GM21367 (cell line): ENCODE data around the gene KCNQ5.
A peak's percentile ranks its signal among the peaks of the same experiment; 100 is the strongest.
"Not testable (repeated sequence)": the region's sequence is repeated elsewhere in the genome, so short reads cannot be mapped to it uniquely, and the experiment has no call there.

Source experiments
- ATAC-seq: cut with Tn5 transposase; IDR thresholded peaks from one replicate; pipeline ENCODE4 v1.9.1; 2021; ENCODE audit not compliant: unreplicated experiment

KCNQ5 gene

DNA sequence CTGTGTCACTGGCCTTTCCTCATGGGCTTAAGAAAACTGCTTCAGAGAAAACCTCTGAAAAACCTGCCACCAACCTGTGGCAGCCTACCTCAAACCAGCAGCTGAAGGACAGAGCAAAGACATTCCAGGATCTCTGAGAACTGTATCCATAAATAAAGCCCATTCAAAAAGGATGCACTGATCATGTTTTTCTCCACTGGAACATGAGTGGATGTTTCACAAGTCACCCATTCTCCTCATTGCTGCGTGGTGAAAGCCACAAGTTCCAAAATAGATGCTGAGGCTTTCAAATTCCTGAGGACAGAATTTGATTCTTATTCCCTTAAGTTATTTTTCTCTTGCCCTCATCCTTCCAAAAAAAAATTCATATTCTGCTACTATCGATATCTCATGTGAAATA lies 322.8 kb downstream of the KCNQ5 start:
- ATAC-seq = no peak

DNA sequence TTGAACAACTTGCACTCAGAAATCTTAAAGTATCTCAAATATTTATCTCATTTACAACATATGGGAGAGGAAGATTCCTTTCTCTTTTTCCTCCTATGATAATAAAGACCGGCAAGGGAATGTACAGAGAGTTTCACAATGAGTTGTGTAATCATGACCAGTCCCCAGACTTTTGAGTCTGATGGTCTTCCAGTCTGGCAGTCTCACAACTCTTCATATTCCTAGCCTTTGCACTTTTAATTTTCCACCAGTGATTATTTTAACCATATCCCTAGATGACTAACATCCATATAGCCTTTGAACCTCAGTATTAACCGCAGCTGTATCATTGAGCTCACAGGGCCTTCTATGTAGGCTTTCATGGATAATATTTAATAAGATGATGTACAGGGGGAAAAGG lies 324.9 kb downstream of the KCNQ5 start:
- no peak for ATAC-seq

DNA sequence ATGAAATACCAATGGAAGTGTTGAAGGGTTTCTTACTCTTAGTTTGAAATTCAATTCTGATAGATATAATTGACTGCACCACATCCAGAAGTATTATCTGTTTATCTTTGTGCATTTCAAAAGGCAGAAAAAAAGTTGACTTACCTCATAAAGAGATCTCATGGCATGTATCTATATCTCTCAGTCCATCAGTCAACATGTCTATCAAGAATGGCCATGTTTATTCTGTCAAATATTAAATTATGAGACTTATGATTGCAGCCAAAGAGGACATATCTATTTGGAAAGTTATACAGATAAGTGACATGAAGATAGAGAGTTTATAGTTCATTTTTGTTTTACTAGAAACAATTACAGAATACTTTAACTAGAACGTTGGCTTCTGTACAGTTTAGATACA lies 325.7 kb downstream of the KCNQ5 start:
- no peak for ATAC-seq

DNA sequence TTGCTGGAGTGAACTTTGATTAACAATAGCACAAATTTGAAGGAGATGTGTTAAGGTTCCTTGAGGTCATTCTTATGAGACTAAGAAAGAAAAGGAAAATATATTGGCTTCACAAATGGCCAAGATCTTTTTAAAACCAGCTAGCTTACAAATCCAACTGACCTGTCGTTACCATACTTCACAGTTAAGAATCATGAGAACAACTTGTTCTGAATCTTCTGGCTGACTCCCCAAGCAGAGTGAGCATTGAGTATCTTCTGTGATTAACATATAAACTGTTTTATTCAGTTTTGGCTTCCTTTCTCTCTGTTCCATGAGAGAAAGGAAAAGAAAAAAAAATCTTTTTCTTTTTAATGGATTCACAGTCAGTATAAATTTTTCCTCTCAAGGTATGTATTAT lies 326.3 kb downstream of the KCNQ5 start:
- ATAC-seq = no peak

DNA sequence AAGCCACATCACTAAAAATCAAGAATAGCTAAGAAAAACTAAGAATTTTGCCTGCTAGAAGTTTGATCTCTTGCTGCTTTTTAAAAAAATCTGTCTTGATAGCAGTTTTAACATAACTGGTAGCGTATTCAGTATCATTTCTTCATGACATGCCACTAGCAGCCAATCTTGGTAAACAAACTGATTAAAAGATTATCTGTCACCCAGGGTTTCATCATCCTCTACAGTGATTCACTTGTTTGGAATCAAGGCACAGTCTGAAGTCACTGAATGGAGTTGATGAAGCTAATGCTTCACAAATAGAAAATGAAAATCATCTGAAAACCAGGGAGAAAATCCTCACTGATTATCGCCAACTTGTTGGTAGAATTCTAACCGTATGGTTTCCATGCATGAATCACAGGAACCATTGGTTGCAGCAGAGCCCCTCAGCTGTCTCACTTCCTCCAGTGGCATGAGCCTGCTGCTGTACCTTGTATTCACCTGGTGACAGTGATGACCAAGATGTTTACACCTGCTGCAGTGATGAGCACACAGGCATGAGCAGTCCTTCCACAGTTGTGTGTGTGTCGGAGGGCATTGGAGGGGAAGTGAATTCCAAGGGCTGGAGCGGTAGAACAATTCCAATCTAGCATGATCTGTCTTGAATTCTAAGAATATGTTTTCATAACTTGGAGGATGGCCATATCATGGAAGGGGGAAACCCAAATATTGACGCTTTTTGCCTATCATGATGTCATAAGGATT lies 328.4 kb downstream of the KCNQ5 start:
- no peak for ATAC-seq

DNA sequence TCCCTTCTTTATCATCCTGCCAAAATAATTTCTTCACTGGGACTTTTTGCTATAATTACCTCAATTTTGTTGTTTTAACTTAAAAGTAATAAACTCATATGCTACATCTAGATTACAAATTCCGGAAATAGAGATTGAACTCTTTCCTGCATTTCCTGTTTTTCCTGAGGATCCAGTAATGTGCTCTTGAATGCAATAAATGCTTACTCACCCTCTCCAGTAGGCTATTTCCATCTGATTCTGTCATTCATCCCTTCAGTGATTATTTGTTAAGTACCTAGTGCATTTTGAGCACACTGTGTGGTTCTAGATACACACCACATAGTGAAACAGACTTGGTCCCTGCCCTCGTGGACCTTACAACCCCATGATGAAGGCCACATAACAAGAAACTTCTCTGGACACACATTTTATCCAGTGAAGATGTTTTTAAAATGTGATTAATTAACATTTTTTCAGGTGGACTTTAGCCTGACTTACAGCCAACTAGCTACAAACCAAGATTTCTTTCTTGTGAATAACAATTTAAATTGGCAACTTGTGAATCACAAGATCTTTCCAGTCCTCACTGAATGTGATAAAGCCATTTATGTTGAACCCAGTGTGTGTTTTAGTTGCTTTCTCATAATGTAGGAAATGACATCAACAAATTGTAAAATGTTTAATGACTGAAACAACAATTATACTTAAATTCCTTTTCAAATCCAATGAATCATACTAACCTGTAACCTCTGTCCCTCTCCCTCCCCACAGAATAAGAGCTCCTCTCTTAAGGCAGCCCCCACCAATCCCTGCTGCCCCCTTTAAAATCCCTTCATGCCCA lies 331.2 kb downstream of the KCNQ5 start:
- no peak for ATAC-seq

DNA sequence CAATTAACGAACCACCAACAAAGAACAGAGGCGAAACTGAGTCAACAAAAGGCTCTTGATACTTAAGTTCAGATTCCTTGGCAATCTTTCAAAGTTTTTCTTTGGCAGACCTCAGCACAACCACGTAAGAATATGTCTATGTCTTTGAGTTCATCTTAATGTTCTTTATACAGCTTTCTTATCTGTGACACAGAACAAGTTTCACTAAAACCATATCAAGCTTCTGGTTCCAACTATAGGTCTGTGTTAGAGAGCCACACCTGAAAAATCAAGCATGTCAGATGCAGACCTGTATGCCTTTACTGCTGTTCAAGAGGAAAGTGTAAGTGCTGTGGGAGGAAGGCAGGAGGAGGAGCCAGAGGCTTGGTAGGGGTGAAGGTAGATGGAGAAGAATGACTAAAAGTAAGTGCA lies 332.1 kb downstream of the KCNQ5 start:
- no peak for ATAC-seq

DNA sequence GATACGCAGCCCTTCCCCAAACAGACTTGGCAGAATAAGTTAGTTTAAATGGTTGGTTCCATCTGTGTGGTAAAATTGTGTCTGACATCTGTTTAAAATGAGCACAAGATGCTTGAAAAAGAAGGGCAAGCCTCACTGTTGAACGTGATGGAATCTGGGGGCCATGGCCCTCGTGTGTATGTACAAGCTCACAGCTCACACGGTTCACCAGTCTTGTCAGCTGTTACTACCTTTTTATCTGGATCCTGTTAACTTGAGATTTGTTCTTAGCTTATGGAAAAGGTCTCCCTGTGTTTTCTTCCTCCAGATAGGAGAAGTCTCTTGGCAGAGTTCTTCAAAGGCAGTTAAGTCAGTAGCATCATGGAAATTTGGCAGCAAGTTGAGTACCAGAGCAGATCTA lies 332.9 kb downstream of the KCNQ5 start:
- ATAC-seq = no peak

DNA sequence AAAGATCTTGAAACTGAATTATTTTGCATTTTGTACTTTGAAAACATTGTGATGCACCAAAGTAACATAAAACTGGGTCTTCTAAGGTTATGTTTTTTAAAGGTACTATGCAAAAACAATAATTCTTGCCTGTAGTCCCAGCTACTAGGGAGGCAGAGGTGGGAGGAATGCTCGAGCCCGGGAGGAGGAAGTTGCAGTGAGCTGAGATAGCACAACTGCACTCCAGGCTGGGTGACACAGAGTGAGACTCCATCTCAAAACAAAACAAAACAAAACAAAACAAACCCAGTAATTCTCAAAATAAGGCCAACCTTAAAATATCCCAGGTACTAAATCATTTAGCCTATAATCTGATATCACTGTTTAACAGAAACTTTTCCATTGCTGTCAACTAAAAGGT lies 333.8 kb downstream of the KCNQ5 start:
- ATAC-seq = peak; percentile 53

DNA sequence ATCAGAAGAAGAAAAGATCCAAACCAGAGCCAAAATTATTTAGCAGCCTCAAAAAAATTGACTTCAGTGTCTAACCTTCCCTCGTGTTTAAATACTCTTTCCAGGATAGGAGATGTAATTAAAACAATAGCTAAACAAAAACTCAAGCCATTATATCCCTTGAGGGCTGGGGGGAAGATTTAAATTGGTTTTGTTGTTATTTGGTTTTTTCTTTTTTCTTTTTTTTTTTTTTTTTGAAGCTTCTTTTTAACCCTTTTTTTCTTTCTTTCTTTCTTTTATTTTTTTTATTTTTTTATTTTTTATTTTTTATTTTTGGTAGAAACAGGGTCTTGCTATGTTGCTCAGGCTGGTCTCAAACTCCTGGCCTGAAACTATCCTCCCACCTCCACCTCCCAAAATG lies 334.4 kb downstream of the KCNQ5 start:
- no peak for ATAC-seq

DNA sequence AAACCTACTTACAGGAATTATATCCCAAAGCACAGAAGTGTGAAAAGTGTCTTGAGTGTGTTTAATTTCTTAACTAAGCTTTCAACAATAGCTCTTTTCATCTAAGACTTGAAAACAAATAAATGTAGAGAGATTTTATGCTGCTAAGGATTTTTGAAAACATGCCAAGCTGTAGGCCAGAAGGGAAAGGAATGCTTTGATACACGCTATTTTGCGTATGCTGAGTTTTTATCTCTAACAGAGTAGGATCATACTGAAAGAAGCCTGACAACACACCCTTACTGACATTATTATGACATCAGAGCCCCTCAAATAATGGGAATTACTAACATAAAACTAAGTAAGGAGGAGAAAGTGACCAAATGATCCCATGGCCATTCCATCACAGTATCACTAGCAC lies 338.0 kb downstream of the KCNQ5 start:
- ATAC-seq = no peak

DNA sequence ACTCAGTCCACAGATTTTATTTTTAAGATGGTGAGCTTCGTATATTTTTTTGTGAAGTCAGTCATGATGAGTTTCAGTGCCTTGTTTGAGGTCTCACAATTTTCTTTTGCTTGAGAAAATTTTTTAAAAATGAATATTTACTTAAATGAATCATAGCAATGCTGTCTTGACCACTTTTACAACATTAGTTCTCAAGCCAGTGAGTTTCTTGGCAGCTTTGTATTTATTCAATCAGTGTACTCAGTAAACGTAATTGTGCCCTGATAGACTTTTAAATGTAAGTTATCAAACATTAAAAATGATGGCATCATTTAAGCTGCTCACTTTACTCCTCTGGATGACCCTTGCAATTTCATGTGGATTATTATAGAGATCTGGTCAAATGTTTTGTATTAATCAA lies 342.1 kb downstream of the KCNQ5 start:
- no peak for ATAC-seq

DNA sequence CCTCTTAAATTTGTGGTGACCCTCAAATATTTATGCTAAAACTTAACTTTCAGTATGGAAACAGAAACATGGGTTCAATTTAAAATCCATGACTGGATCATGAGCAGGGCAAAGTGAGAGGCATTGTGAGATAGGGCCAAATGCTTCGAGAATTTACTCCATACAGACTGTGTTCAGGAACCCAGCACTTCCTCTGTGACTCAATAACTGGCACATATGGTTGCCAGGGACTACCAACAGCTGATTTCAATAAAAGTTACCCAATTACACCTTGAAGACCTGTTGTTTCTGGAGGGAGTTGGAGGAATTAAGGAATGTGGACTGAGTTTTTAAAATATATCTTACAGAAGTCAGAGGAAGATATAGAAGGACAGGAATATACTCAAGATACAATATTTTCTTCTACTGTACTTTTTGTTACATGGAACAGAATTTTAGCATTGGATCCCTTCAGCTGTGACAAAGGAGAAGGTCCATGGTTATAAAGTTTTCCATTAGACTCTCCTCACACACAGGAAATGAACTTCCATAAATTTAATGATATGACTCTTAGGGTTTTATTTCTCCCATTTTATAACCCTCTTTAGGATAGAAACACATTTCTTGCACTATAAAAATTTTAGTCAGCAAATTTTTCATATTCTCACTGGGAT lies 344.9 kb downstream of the KCNQ5 start:
- no peak for ATAC-seq

DNA sequence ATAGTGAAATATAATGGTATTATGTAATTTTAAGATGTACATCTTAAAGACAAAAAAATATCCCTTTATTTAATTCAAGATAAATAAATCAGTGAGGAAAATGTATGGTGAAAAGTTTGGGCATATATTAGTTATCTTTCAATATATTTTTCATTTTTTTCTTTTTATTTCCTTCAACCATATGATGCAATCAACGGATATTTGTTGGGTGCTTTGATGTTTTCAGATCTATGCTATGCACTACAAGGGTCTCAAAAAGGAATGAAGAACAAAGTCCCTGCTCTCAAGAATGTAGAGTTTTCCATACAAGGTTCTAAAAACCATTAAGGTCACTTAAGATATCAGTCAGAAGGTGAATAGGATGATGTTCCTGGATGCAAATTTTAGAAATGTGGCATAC lies 345.5 kb downstream of the KCNQ5 start:
- ATAC-seq = no peak

DNA sequence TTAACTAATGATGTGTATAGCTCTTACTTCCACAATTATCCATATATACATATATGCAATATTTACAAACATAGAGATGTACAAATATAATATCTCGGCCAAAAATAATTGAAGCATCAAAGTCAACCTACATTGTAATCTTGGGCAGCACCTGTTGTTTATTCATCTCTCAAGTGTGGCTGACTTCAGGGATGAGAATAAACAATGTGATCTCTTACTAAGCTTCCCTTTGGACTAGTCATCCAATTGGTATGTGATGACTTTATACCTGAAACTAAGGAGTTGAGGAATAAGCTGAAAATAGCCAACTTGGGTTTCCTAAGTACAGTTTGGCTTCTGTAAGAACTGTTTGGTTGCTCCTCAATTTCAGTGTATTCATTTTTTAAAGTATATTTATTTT lies 346.8 kb downstream of the KCNQ5 start:
- no peak for ATAC-seq

DNA sequence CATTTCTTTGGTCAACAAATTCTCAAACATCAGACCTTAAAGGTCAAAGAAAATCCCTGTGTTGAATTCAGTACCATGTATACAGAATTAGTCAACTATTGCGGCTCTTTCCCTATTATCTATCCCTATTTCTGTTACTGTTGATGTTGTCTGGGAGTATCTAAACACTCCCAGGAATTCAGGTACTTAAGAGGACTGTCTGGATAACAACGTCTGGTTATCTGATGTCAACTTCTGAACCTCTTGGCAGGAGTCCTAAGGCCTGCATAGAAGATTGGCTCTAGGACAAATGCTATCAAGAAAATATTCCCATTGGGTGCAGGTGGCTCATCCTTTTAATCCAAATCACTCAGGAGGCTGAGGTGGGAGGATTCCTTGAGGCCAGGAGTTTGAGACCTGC lies 347.8 kb downstream of the KCNQ5 start:
- ATAC-seq = no peak

DNA sequence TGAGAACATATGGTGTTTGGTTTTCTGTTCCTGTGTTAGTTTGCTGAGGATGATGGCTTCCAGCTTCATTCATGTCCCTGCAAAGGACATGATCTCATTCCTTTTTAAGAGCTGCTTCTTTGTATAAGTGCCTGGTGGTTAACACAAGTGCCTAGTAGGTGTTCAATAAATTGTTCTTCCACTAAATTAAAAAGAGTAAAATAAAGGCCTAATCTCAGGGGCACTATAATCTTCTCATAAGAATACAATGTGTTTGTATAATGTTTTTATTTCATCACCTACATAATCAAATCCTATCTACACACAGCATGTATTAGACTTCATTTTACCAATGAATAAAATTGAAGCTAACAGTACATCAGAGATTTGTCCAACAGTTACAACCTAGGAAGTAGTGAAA lies 350.7 kb downstream of the KCNQ5 start:
- ATAC-seq = no peak

DNA sequence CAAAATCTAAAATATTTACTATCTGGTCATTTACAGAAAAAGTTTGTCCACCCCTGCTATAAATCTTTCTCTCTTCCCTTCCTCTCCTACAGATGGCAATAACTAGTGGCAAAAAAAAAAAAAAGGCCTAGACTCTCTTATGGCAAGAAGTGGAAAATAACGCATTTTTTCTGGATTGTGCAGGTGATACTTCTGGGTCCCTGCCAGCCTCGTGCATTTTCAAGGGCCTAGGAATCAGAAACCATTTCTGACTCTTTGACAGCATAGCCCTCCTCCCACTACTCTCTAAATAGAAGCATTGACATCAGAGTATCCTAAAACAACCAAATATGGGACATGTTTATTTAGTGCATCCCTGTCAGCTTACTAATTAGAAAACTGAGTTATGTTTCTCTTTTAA lies 352.4 kb downstream of the KCNQ5 start:
- no peak for ATAC-seq

DNA sequence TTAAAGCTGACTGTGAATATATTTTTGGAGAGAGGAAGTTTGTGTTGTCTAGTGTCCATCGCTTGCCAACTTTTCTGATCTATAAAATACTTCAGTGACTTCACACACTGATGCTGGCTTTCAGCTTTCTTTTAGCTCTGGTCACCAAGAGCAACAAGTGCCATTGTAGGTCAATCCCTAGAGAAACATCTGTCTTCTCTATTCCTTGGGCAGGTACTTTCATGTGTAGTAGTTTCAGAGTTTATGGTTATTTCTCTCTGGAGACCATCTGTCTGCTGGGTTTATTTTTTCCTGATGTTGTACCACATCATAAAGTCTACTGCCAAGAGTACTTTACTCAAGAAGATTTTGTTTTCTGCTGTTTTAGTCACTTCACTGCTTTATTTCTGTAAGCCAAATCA lies 353.5 kb downstream of the KCNQ5 start:
- ATAC-seq = no peak

DNA sequence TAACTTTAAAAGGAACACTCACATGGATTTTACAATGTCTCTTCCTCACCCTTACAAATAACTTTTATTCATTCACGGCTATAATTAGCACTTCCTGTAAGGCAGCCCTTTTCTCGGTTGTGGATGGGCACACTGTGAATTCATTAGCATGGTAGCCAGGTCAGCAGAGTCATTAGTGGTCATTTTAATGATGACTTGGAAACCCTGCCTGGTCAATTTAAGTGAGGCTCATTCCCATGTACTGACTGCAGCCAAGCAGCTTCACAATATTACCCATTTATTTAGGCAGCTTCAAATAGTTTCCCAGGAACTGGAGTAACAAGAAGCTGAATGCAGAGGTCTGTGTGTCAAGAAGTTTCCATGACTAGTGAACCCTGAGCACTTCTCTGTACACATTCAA lies 354.6 kb downstream of the KCNQ5 start:
- ATAC-seq = no peak

DNA sequence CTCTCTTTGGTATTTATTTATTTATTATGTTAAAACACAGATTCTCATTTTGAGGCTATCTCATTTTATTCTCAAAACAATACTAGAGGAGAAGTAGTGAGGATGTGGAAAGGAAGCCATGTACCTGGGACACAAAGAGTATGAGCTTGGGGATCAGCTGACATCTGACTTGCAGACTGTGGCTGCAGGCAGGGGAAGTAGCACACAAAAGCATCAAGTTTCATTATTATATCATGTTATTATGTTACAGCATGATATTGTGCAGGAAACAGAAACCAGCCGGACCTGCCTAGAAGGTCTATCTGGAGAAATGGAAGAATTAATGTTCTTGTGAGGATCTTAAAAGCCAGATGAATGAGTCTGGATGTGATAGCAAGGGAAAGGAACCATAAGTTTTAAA lies 355.2 kb downstream of the KCNQ5 start:
- peak; percentile 81 for ATAC-seq

DNA sequence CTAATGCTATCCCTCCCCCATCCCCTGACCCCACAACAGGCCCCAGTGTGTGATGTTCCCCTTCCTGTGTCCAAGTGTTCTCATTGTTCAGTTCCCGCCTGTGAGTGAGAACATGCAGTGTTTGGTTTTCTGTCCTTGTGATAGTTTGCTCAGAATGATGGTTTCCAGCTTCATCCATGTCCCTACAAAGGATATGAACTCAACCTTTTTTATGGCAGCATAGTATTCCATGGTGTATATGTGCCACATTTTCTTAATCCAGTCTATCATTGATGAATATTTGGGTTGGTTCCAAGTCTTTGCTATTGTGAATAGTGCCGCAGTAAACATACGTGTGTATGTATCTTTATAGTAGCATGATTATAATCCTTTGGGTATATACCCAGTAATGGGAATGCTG lies 356.9 kb downstream of the KCNQ5 start:
- not testable (repeated sequence) for ATAC-seq
